NK-92 (cell line): Measurements from ENCODE around the gene POLG2.
"Not testable (repeated sequence)": the region's sequence is repeated elsewhere in the genome, so short reads cannot be mapped to it uniquely, and the experiment has no call there.

Experiments used
- DNase-seq: peaks from one replicate; lab custom pipeline; 2025; ENCODE audit not compliant: unreplicated experiment; lab: John Stamatoyannopoulos, UW

Gene POLG2

DNA sequence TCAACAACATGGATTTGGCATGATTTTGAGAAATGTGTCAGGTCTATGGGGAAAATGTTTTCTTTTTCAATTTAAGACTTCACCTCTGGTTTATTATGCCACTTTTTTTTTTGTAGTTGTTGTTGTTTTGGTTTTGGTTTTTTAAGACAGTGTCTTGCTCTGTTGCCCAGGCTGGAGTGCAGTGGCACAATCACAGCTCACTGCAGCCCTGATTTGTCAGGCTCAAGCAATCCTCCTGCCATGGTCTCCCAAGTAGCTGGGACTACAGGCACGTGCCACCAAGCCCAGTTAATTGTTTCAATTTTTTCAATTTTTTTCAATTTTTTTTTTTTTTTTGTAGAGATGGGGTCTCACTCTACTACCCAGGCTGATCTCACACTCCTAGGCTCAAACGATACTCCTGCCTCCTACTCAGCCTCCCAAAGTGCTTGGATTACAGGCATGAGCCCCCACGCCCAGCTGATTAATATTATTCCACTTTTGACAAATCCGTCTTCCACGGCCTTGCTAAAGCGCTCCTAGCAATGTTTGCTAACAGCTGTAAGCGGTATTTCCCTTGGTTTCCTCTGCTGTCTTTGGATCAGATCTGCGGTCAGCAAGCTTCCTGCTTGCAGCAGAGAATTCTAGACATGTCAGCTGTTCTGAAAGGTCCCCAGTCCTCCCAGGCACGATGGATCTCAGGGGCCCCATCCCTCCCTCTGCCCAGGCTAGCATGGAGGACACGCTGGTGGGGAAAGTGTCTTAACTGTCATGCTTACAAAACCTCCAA is 54.9 kb downstream of the POLG2 start:
- DNase-seq = no peak

DNA sequence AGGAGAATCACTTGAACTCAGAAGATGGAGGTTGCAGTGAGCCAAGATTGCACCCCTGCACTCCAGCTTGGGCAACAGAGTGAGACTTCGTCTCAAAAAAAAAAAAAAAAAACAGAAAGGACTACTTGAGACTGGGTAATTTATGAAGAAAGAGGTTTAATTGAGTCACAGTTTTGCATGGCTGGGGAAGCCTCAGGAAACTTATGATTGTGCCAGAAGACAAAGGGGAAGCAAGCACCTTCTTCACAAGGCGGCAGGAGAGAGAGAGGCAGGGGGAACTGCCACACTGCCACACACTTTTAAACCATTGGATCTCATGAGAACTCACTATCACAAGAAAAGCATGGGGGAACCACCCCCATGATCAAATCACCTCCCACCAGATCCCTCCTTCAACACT is 56.9 kb downstream of the POLG2 start:
- no peak for DNase-seq

DNA sequence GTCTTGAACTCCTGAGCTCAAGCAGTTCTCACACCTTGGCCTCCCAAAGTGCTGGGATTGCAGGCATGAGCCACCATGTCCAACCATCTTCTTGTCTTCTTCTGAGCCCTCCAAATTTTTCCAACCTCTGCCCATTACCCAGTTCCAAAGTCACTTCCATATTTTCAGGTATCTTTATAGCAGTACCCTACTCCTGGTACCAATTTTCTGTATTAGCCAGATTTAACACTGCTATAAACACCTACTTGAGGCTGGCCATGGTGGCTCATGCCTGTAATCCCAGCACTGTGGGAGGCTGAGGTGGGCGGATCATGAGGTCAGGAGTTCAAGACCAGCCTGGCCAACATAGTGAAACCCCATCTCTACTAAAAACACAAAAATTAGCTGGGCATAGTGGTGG is 57.3 kb downstream of the POLG2 start:
- DNase-seq = not testable (repeated sequence)

DNA sequence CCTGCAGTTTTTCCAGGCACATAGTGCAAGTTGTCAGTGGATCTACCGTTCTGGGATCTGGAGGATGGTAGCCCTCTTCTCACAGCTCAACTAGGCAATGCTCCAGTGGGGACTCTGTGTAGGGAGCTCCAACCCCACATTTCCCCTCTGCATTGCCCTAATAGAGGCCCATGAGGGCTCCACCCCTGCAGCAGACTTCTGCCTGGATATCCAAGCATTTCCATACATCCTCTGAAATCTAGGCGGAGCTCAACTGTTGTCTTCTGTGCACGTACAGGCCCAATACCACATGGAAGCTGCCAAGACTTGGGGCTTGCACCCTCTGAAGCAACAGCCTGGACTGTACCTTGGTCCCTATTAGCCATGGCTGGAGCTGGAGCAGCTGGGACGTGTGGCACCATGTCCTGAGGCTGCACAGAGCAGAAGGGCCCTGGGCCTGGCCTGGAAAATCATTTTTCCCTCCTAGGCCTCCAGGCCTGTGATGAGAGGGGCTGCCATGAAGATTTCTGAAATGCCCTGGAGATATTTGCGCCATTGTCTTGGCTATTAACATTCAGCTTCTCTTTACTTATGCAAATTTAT is 58.8 kb downstream of the POLG2 start:
- DNase-seq = no peak

DNA sequence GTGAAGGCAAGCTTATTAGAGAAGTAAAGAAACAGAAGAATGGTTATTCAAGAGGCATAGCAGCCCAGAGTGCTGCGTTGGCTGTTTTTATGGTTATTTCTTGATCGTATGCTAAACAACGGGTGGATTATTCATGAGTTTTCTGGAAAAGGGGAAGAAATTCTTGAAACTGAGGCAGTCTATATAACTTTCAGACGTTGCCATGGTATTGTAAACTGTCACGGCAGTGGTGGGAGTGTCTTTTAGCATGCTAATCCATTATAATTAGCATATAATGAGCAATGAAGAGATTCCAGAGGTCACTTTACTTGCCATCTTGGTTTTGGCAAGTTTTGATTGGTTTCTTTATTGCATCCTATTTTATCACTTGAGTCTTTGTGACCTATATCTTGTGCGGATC is 65.3 kb downstream of the POLG2 start:
- DNase-seq = no peak

DNA sequence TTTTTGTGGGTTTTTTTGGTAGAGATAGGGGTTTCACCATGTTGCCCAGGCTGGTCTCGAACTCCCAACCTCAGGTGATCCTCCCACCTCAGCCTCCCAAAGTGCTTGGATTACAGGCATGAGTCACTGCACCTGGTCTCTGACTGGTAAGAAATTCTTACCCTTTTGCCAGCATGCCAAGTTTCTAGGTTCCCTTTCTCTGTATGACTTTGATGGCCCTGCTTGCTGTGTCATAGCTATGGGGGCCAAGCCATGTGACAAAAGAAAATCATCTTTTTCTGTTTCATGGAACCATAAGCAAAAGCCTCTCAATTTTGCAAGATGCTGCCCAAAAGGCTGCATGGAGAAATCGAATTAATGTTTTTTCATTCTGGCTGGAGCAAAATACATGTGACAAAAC is 66.8 kb downstream of the POLG2 start:
- DNase-seq = not testable (repeated sequence)

DNA sequence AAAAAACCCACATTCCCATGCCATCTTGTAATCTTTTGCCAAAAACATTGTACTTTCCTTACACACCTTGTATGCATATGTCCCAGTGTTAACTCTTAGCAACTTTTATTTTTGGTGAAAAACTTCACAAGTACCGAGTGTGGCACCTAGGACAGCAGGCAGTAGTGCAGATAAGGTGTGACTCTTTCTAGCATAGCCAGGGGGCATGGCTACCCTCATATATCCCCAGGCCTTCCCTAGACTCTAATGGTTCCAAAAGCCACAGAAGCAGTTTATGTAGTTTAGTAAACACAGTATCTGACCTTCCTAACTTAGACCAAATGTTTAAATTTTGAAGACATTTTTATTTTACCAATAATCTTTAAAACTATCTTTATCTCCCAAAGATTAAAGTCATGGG is 68.4 kb downstream of the POLG2 start:
- DNase-seq = no peak
